HFFc6 (cell line): ENCODE data around the gene ACAD8. TPM values are rescaled to one million over a fixed set of nuclear protein-coding genes. Genes with fewer than 3 reads are reported as not detected.

Source experiments
- DNase-seq: peaks from one replicate; pipeline ENCODE4 v3.0.0-alpha.2; 2018
- H3K27ac Mint-ChIP-seq: 2 replicates; pipeline ENCODE4 v1.8.0; 2020; ENCODE audit warnings: mild to moderate bottlenecking, mixed read lengths
- H3K27me3 Mint-ChIP-seq: 2 replicates; pipeline ENCODE4 v1.8.0; 2021; ENCODE audit warnings: mild to moderate bottlenecking, moderate library complexity, mixed read lengths; ENCODE audit not compliant: insufficient read depth
- H3K36me3 Mint-ChIP-seq: 2 replicates; pipeline ENCODE4 v1.8.0; 2021; ENCODE audit warnings: low read depth, mixed read lengths
- H3K4me1 Mint-ChIP-seq: 2 replicates; pipeline ENCODE4 v1.8.0; 2020; ENCODE audit warnings: low read depth, mixed read lengths
- H3K4me3 Mint-ChIP-seq: 2 replicates; pipeline ENCODE4 v1.8.0; 2020; ENCODE audit warnings: mild to moderate bottlenecking, moderate library complexity, mixed read lengths
- H3K9me3 Mint-ChIP-seq: 2 replicates; pipeline ENCODE4 v1.8.0; 2020; ENCODE audit warnings: mild to moderate bottlenecking, mixed read lengths
- CTCF ChIP-seq: fragments of 200-600 bp; sonication (generic); IDR thresholded peaks from 2 replicates; pipeline ENCODE4 v1.5.0; 2021; ENCODE audit warnings: antibody characterized with exemption, mild to moderate bottlenecking
- total RNA-seq, 6 experiments: library from RNA; stranded (reverse); fragmentation: NEBNext Ultra II Directional; extraction: Animal tissue kit (Norgen Biotek cat#: 25700); gene quantifications; 2 replicates in 1 of 6; 3 replicates in 5 of 6; pipeline ENCODE4 v1.2.3, GENCODE V29; 2021

ACAD8 gene
- total RNA-seq, 6 experiments from 2014 or later = 11.8 to 15.7 (median 13.8) TPM

DNA sequence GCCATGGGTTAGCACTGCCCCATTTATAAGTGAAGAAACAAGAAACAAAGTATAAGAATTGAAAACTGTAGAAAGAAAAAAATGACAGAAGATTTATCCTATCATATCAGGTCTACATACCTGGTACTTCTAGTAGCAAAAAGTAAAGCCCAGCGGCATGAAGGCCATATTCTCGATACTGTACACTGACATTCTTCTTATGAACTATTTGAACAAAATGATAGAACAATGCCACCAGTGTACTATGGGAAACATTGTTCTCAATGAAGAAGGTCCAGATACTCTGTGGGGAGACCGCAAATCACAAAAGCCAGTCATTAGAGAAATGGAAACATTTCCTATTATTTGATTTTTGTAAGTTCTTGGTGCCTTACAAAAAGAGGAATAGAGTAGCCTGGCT lies 36.6 kb upstream of the ACAD8 start:
- no peak for TF ChIP-seq CTCF
- H3K4me3 Mint-ChIP-seq = no peak overlapping the region
- no peak overlapping the region for H3K27ac Mint-ChIP-seq
- no peaks in the 10 kb centered on the region for H3K27me3 Mint-ChIP-seq
- no peak for DNase-seq
- peaks cover 17% of the 10 kb centered on the region for H3K4me1 Mint-ChIP-seq
- H3K9me3 Mint-ChIP-seq = no peaks in the 10 kb centered on the region
- H3K36me3 Mint-ChIP-seq = peaks cover 16% of the 10 kb centered on the region; the same call in 1 of the 2 replicates

- no peaks in the 10 kb centered on the region for H3K9me3 Mint-ChIP-seq
- H3K27me3 Mint-ChIP-seq = no peaks in the 10 kb centered on the region
- TF ChIP-seq CTCF = no peak
- H3K4me1 Mint-ChIP-seq = peaks cover 46% of the 10 kb centered on the region
- H3K27ac Mint-ChIP-seq = peak overlapping the region; percentile 61
- DNase-seq = no peak
- peak overlapping the region; percentile 92 for H3K4me3 Mint-ChIP-seq
- H3K36me3 Mint-ChIP-seq = peaks cover 9% of the 10 kb centered on the region; the same call in 1 of the 2 replicates
Measured at GRCh38 chr11:134223121-134223520, 30.2 kb upstream of the ACAD8 start.

GRCh38 chr11:134223836-134224709 lies 29.3 kb upstream of the ACAD8 start, which contains the start of the genes NCAPD3 and VPS26B:
Gene NCAPD3, minus strand, starts transcription at chr11:134223967. Its CDS starts 41 bp downstream, at chr11:134223926.
Gene VPS26B, plus strand, starts transcription at chr11:134224671. Its CDS starts 452 bp downstream, at chr11:134225123.
- peaks cover 56% of the 10 kb centered on the region for H3K4me1 Mint-ChIP-seq
- TF ChIP-seq CTCF = no peak
- peak; percentile 95 for DNase-seq
- H3K9me3 Mint-ChIP-seq = no peaks in the 10 kb centered on the region
- H3K27ac Mint-ChIP-seq = peak within 1 kb of the TSS; percentile 95
- H3K27me3 Mint-ChIP-seq = no peaks in the 10 kb centered on the region
- H3K36me3 Mint-ChIP-seq = peaks cover 9% of the 10 kb centered on the region; the same call in 1 of the 2 replicates
- peak within 1 kb of the TSS; percentile 99 for H3K4me3 Mint-ChIP-seq

DNA sequence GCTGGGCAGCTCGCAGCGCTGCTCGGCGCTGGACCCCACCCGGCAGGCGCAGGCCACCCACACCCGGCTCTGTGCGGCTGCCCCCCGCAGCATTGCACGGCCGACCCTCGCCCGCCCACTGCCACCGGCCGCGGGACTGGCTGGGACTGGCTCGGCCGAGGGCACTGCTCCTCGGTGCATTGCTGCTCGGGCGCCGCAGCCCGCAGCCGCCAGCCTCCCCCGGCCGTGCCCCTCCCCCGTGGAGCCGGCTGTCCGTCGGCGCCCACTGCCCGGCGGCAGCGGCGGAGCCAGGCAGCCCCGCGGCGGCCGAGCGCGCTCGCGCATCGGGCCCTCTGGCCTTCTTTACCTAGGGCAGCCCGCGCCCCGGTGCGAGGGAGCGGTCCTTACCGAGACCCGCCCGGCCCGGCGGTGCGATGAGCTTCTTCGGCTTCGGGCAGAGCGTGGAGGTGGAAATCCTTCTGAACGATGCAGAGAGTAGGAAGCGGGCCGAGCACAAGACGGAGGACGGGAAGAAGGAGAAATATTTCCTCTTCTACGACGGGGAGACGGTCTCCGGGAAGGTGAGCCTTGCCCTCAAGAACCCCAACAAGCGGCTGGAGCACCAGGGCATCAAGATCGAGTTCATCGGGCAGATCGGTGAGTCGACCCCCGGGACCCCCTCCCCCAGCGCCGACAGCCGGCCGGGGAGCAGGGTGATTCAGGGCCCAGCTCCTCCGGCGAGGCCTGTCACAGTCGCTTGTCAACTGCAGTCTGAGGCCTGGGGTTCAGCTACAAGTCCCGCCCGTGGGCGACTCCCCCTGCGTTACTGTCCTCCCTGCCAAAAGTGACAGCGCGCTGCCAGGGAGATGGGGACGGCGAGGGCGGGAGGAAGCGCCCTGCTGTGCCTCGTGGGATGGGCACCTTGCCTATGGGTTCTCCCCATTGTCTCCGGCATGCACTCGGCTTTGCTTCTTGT lies 28.4 kb upstream of the ACAD8 start:
- H3K27ac Mint-ChIP-seq = peak overlapping the region; percentile 83
- peaks cover 65% of the 10 kb centered on the region for H3K4me1 Mint-ChIP-seq
- H3K4me3 Mint-ChIP-seq = peak overlapping the region; percentile 99
- peaks cover 18% of the 10 kb centered on the region; the same call in 1 of the 2 replicates for H3K36me3 Mint-ChIP-seq
- no peak for TF ChIP-seq CTCF
- no peaks in the 10 kb centered on the region for H3K9me3 Mint-ChIP-seq
- DNase-seq = peak; percentile 18
- H3K27me3 Mint-ChIP-seq = no peaks in the 10 kb centered on the region

DNA sequence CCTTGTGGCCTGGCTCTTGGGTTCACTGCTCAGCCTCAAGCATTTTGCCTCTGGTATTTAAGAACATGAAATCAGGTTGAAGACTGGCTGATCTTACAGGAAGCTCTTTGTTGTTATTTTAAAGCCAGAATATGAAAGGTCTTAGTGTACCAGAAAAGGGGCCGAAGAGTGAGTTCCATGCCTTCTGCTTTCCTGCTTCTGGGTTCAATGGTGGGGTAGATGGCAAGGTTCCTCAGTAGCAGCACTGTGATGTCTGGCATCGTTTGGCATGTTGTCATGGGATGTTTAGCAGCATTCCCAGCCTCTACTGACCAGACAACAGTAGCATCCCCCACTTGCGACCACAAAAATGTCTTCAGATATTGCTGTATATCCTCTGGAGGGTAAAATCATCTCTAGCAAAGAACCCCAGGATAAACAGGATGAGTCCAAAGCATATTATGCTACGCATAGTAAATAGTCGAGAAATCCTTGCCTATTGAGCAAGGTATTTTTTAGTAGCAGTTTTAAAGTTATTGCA lies 26.5 kb upstream of the ACAD8 start:
- Mint-ChIP-seq H3K27ac (no peak overlapping the region), H3K27me3 (no peaks in the 10 kb centered on the region), H3K4me1 (peaks cover 69% of the 10 kb centered on the region), H3K4me3 (peak overlapping the region; percentile 99), H3K36me3 (peaks cover 14% of the 10 kb centered on the region; the same call in 1 of the 2 replicates), H3K9me3 (no peaks in the 10 kb centered on the region)
- TF ChIP-seq CTCF = no peak
- no peak for DNase-seq
